Measurements from ENCODE around the gene MYO3B. TPM values are rescaled to one million over a fixed set of nuclear protein-coding genes. Genes with fewer than 3 reads are reported as not detected.
A peak's percentile ranks its signal among the peaks of the same experiment; 100 is the strongest.

Gene MYO3B
- total RNA-seq, 1 donor from 2014 or later = not detected

- no peak for ATAC-seq
- Histone ChIP-seq H3K27me3 (ENCODE audit: low read depth) (no peaks in the 10 kb centered on the region), H3K9me3 (no peaks in the 10 kb centered on the region), H3K4me1 (peaks cover 7% of the 10 kb centered on the region), H3K36me3 (no peaks in the 10 kb centered on the region), H3K27ac (no peak overlapping the region), H3K4me3 (no peak overlapping the region)
- DNase-seq = no peak
- intact Hi-C loops (cut with DNase I) = no loop called here
- no peak for TF ChIP-seq CTCF (IDR thresholded peaks at IDR 0.05)
Measured at GRCh38 chr2:170503563-170503962, 325.6 kb downstream of the MYO3B start.

GRCh38 chr2:170503971-170504809 lies 326.2 kb downstream of the MYO3B start:
- no peak for ATAC-seq
- Histone ChIP-seq H3K27ac (no peak overlapping the region), H3K27me3 (ENCODE audit: low read depth) (no peaks in the 10 kb centered on the region), H3K4me1 (peaks cover 7% of the 10 kb centered on the region), H3K9me3 (no peaks in the 10 kb centered on the region), H3K36me3 (no peaks in the 10 kb centered on the region), H3K4me3 (no peak overlapping the region)
- no peak for DNase-seq
- TF ChIP-seq CTCF (IDR thresholded peaks at IDR 0.05) = no peak
- intact Hi-C loops (cut with DNase I) = no loop called here

- Histone ChIP-seq H3K4me1 (peaks cover 7% of the 10 kb centered on the region), H3K9me3 (no peaks in the 10 kb centered on the region), H3K4me3 (no peak overlapping the region), H3K27me3 (ENCODE audit: low read depth) (no peaks in the 10 kb centered on the region), H3K36me3 (no peaks in the 10 kb centered on the region), H3K27ac (no peak overlapping the region)
- no peak for DNase-seq
- no peak for TF ChIP-seq CTCF (IDR thresholded peaks at IDR 0.05)
- intact Hi-C loops (cut with DNase I) = no loop called here
- no peak for ATAC-seq
Measured at GRCh38 chr2:170504810-170505145, 326.8 kb downstream of the MYO3B start.

- intact Hi-C loops (cut with DNase I) = no loop called here
- Histone ChIP-seq H3K36me3 (no peaks in the 10 kb centered on the region), H3K4me3 (no peak overlapping the region), H3K4me1 (peaks cover 7% of the 10 kb centered on the region), H3K27me3 (ENCODE audit: low read depth) (no peaks in the 10 kb centered on the region), H3K27ac (peak overlapping the region; percentile 34), H3K9me3 (no peaks in the 10 kb centered on the region)
- DNase-seq (peak; percentile 53), ATAC-seq (peak; percentile 36 to 56)
- TF ChIP-seq CTCF (IDR thresholded peaks at IDR 0.05) = no peak
Measured at GRCh38 chr2:170505631-170506275, 327.8 kb downstream of the MYO3B start.

- intact Hi-C loops (cut with DNase I) = no loop called here
- no peaks in the 10 kb centered on the region for H3K27me3 ChIP-seq (ENCODE audit: low read depth)
- DNase-seq = no peak
- peaks cover 7% of the 10 kb centered on the region for H3K4me1 ChIP-seq
- no peaks in the 10 kb centered on the region for H3K36me3 ChIP-seq
- no peaks in the 10 kb centered on the region for H3K9me3 ChIP-seq
- H3K27ac ChIP-seq = no peak overlapping the region
- ATAC-seq = no peak
- no peak overlapping the region for H3K4me3 ChIP-seq
- no peak for TF ChIP-seq CTCF (IDR thresholded peaks at IDR 0.05)
Measured at GRCh38 chr2:170509452-170510193, 331.7 kb downstream of the MYO3B start.

All from lower lobe of right lung (tissue), 2 donors.